Hematopoietic multipotent progenitor cell treated with erythropoietin and hydrocortisone succinate and interleukin-3 and kit ligand, for 17 days (in vitro differentiated cells): ENCODE results near the gene RUVBL2.
A peak's percentile ranks its signal among the peaks of the same experiment; 100 is the strongest.

Experiments used
- DNase-seq: peaks from one replicate; pipeline ENCODE4 v3.0.0-alpha.2; 2015; ENCODE audit warnings: low spot score

The RUVBL2 gene

DNA sequence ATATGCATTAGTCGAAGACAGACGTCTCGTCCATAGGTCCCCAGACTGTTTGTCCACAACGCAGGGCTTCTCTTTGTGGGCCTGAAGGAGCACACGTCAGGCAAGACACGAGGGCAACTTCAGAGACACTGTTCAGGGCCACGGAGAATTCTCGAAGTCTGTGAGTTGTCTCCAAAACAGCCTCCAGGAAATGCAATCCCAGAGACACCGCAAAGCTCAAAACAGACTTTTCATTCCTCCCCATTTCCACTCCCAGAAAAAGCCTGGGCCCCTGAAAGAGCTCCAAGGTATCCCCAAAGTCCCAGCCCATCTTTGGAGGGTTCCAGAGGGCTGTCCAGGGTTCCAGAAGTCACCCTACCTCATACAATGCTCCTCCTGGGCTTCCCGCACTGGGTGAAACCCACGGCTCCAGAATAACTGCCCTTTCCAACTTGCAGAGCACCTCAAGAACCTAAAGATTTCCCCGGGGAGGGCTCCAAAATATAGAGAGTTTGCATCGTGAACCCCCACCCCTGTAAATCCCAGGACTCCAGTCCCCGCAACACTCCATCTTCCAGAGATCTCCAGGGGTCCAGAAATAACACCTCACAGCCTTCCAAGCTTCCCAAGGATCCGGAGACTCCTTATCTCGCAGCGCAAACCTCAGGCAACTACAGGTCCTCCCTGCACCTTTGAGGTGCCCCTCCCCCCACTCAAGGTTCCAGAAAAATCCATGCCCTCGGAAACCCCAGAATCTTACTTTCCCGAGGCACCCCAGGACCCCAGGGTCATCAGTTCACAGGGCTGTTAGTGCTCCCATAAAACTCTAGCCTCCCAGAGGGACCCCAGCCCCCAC, 29.3 kb upstream of the RUVBL2 start:
- DNase-seq = peak; percentile 82

GRCh38 chr19:48965040-48965805, 28.5 kb upstream of the RUVBL2 start, which contains the start of gene FTL:
FTL (plus strand) TSS chr19:48965309; CDS start chr19:48965508, 199 bp downstream.
- peak; percentile 94 for DNase-seq

DNA sequence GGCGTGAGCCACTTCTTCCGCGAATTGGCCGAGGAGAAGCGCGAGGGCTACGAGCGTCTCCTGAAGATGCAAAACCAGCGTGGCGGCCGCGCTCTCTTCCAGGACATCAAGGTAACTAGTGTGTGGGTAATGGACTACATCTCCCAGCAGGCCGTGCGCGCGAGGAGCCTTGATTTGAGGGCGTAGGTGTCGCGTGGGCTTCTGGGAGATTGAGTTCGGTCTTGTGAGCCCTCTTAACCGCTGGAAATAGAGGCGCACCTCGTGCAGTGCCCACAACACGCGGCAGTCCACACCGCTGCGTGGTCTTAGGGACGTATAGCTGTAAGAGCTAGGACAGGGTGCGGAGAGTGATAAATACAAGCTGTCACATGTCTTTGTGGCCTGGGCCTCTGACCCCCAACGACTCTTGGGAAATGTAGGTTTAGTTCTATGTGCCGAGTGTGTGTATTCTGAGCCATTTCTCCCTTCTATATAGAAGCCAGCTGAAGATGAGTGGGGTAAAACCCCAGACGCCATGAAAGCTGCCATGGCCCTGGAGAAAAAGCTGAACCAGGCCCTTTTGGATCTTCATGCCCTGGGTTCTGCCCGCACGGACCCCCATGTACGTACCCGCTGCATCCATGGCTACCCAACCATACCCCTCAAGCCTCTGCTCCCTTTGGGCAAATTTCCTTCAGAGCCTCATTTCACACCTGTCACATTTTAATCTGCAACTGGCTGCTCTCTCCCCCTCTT, 27.7 kb upstream of the RUVBL2 start:
- peak; percentile 96 for DNase-seq

GRCh38 chr19:48966541-48967345, 26.9 kb upstream of the RUVBL2 start:
- DNase-seq = peak; percentile 63

DNA sequence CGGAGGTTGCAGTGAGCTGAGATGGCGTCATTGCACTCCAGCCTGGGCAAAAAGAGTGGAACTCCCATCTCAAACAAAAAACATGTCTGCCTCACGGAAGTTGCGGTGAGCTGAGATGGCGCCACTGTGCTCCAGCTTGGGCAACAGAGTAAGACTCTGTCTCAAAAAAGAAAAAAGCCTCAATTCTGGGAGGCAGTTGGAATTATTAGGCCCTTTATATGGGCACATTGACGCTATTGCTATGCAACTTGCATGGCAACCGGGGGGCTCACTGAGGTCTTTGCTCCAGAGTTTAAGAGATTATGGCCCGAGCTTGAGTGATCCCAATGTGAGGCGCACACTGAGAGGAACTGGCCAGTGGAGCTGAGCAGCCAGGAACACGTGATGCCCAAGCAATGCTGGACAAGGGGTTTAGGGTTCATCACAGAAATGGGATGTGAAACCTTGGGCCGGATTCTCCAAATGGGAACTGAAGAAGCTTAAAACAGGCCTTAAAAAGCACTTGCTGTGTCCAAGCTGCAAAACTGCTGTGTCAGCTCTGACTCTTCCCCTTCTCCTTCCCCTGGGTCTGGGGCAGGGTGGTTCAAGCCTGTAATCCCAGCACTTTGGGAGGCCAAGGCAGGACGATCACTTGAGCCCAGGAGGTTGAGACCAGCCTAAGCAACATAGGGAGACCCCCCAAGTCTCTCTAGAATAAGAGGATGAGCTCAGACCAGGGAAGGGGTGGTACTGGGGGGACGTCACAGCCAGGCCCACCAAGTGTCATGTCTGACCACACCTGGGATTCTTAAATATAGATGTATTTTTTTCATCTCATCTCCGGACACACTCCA, 26.1 kb upstream of the RUVBL2 start:
- DNase-seq = peak; percentile 52

DNA sequence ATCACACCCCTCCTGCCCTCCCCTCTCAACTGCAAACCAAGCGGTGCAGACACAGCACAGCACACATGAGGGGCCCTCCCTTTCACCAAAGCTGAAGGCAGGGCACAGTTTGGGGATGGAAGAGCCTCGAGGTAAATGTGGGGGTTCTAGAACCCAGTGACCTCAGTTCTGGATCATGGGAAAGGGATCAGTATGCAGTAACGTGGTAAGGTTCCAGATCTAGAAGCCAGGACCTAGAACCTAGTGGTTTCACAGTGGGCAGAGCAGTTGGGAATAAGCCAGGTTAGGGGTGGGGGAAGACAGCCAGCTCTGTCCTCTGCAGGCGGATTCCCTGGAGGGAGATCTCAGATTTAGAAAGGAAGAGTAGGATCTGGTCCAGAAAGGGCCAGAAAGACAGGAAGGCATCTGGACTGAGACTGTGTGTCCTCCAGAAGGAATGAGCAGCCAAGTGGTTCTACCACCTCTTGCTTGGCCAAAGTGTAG, 25.5 kb upstream of the RUVBL2 start:
- DNase-seq = no peak

GRCh38 chr19:48968813-48969218, 24.9 kb upstream of the RUVBL2 start:
- DNase-seq = no peak

DNA sequence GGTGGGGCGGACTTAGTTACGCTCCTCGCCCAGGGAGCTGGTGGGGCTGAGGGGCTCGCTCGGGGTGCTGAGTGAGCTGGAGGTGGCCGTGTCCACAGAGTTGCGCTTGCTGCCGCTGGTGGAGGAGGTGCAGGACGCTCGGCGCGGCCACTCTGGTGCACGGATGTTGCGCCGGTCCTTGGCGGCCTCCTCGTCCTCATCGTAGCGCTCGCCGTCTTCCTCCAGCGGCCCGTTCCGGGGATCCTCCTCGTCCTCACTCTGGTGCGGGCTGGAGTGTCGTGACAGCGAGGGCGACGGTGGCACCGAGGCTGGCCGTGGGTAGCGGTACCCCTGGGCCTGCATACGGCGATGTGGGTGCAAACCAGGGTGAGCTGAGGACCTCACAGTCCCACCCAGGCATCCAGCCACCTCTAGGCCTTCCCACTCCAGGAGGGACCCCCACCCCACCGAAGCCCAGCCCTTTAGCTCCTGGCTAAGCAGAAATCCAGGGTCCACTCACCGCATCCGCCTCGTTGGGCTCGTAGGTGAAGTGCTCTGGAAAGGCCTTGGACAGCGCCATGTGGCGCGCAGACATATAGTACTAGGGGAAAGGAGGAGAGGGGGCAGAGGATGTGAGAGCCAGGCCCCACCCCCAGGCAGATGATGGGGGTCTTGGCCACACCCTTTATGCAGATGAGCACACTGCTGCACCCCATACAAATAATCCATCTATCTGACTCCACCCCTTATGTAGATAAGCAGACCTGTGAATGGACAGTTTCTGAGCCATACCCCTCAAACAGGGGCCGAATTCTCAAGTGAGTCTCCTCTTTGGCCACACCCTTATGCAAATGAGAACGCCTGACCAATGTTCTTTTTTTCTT, 24.2 kb upstream of the RUVBL2 start:
- DNase-seq = peak; percentile 61

GRCh38 chr19:48970139-48970766, 23.4 kb upstream of the RUVBL2 start:
- no peak for DNase-seq

DNA sequence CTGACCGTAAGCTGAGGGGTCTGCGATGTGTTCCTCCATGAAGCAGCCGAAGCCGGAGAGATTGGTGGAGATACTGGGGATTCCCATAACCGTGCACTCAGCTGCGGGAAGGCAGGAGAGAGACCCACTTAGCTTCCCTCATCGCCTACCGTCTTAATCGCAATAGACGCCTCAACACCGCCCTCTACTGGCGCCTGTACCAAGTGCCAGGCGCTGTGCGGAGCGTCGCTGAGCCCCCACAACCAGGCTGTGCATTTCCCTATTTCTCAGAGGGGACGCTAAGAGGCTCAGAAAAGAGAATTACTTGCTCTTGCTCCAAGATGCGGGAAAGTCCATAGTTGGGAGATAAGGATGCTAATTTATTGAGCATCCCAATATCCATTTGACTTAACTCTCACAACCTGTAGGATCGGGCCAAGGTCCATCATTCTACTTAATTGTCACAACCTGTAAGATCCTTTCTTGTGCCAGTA, 22.7 kb upstream of the RUVBL2 start:
- DNase-seq = peak; percentile 92

DNA sequence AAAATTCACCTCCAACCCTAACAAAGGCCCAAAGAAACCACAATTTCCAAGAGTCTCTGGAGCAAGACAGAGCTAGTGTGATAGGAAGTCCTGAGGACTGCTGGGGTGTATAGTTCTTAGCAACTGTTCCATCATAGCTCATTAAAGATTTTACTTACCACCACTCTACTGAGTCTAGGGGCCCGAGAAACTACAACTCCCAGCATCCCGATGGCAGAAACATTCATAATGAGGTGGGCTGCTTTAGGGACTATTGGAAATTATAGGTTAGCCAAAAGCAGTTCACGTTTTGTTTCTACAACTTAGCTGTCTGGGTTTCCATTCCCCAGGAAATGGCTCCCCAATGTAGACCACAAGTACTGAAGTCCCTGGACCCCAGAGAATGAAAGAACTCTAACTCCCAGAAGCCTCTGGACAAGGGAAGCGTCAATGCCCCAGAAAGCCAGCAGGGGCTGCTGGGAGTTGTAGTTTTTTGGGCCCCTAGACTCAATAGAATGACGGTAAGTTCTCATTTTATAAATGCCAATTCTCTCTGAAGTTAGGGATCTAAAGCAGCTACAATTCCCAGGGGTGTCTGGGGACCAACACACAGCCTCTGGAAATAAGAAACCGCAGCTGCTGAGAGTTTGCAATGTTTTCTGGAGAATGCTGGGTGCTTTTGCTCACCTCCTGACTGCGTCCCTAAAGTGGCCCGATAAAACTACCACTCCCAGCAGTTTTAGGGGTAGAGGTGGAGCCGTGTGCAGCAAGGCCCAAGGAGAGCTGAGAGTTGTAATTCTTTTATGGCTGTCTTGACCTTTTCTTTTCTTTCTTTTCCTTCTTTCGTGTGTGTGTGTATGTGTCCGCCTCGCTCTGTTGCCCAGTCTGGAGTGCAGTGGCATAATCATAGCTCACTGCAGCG, 17.5 kb upstream of the RUVBL2 start:
- peak; percentile 31 for DNase-seq

DNA sequence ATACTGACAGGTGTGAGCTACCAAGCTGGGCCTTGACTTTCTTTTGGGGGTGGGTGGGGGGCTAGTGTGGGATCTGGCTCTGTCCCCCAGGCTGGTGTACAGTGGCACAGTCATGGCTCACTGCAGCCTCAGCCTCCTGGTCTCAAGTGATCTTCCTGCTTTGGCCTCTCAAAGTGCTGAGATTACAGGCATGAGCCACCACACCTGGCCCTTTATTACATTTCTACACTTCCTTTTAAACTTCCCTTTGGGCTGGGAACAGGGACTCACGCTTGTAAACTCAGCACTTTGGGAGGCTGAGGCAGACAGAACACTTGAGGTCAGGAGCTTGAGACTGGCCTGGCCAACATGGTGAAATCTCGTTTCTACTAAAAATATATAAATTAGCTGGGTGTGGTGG, 16.6 kb upstream of the RUVBL2 start:
- no peak for DNase-seq

DNA sequence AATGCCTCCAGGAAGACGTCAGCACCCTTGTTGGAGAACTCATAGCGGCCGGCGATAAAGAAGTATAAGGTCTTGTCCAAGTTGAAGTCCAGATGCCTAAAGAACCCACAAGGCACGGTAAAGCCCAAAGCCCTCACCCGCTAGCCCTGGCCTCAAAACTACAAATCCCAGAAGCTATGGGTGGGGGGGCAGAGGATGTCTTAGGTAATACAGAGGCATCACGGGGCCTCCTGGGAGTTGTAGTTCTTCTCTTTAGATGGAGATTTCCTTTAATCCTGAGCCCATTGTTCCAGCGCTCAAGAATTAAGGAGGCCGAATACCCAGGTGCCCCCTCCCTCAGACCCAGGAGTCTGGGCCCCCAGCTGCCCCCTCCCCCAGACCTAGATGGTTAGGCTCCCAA, 11.4 kb upstream of the RUVBL2 start:
- DNase-seq = no peak

DNA sequence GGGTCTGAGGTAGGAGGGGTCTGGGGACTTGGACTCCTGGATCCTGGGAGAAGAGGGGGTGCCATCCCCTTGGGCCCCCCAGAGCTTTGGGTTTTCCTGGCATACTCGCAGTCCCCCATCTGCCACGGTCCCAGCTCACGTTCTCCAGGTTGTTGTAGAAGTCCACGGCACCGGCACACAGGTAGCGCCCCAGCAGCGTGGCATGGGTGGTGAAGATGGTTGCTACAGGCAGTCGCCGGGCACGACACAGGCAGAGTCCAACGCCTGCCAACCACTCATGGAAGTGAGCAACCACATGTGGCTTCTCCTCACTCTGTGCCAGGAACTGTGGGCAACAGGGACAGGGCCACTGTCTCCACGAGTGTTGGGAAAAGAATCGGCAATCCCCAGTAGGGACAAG, 8.0 kb upstream of the RUVBL2 start:
- no peak for DNase-seq

GRCh38 chr19:48986211-48986610, 7.5 kb upstream of the RUVBL2 start:
- no peak for DNase-seq

DNA sequence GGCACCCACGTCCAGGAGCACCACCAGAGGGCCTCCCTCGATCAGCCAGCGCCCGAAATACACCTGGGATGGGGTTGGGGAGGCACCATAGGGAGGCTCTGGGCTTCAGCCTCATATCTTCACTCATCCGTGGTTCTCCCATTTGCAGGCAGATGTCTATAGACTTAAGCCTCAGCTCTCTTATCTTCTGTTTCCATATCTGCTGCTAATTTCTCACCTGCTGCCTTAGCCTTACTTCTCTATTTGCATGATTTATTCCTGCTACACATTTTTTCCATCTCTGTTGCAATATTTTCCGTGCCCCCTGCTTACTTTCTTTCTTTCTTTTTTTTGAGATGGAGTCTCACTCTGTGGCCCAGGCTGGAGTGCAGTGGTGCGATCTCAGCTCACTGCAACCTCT, 6.4 kb upstream of the RUVBL2 start:
- no peak for DNase-seq

DNA sequence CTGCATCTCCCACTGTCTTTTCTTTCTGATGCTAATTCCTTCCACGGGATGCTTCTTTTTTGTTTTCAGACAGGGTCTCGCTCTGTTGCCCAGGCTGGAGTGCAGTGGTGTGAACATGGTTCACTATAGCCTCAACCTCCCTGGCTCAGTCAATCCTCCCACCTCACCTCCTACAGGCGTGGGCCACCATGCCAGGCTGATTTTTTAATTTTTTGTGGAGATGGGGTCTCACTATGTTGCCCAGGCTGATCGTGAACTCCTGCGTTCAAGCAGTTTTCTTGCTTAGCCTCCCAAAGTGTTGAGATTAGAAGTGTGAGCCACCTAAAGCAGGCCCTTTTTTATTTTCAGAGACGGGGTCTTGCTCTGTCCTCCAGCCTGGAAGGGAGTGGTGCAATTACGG, 5.4 kb upstream of the RUVBL2 start:
- no peak for DNase-seq

DNA sequence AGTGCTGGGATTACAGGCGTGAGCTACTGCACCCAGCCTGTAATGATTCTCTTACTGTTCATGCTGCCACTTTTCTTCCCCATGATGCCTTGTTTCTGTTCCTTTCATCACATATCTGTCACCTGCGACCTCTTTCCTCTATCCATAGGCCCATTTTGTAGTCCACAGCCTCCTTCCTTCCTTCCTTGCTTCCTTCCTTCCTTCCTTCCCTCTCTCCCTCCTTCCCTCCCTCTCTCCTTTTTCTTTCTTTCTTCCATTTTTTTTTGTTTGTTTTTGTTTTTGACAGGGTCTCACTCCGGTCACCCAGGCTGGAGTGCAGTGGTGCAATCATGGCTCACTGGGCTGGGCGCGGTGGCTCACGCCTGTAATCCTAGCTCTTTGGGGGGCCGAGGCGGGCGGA, 4.8 kb upstream of the RUVBL2 start:
- DNase-seq = no peak
